Kidney (tissue), 14 donors: ENCODE results near the gene UNCX. TPM values are rescaled to one million over a fixed set of nuclear protein-coding genes. Genes with fewer than 3 reads are reported as not detected.

Source experiments
- DNase-seq, 5 donors: peaks; one replicate each; pipeline ENCODE4 v3.0.0-alpha.2; 2013 to 2020
- FAIRE-seq: peaks from 2 replicates; lab custom pipeline; 2012; peaks lifted over from hg19 to GRCh38; lab: Jason Lieb, UNC
- H3K27ac ChIP-seq, 2 donors: one replicate each; pipeline ENCODE4 v1.7.0; 2013; ENCODE audit warnings: low read depth in 2 of 2, low read length in 2 of 2, inconsistent platforms in 1 of 2
- H3K27me3 ChIP-seq: one replicate; pipeline ENCODE4 v1.7.1; 2013; ENCODE audit warnings: low read length, inconsistent platforms; ENCODE audit not compliant: control insufficient read depth, insufficient read depth
- H3K36me3 ChIP-seq, 3 donors: one replicate each; pipeline versions ENCODE4 v1.7.0 to v1.7.1; 2013; ENCODE audit warnings: low read length in 3 of 3, control low read depth in 1 of 3, inconsistent platforms in 1 of 3; ENCODE audit not compliant: insufficient read depth in 3 of 3, control insufficient read depth in 2 of 3
- H3K4me1 ChIP-seq, 3 donors: one replicate each; pipeline versions ENCODE4 v1.7.0 to v1.7.1; 2013; ENCODE audit warnings: low read length in 3 of 3, inconsistent platforms in 1 of 3, low read depth in 1 of 3; ENCODE audit not compliant: control insufficient read depth in 2 of 3, insufficient read depth in 2 of 3
- H3K4me3 ChIP-seq, 3 donors: one replicate each; pipeline versions ENCODE4 v1.7.0 to v1.8.1; 2013; ENCODE audit warnings: low read length in 3 of 3, control low read depth in 1 of 3, inconsistent platforms in 1 of 3
- H3K9ac ChIP-seq, 3 donors: one replicate each; pipeline versions ENCODE4 v1.7.0 to v1.7.1; 2013; ENCODE audit warnings: low read length in 3 of 3, control low read depth in 1 of 3, inconsistent platforms in 1 of 3
- H3K9me3 ChIP-seq, 3 donors: one replicate each; pipeline versions ENCODE4 v1.7.0 to v1.7.1; 2013; ENCODE audit warnings: low read length in 3 of 3, control low read depth in 1 of 3, inconsistent platforms in 1 of 3; ENCODE audit not compliant: control insufficient read depth in 2 of 3, insufficient read depth in 1 of 3
- intact Hi-C: fragments of 100-400 bp; cut with DNase I; formaldehyde crosslinking; loops from one replicate; pipeline ENCODE4 v1.11.1; 2022
- polyA plus RNA-seq: library from polyadenylated mRNA; stranded (reverse); fragments of 350-450 nt; fragmentation: Illumina TruSeq; extraction: RNeasy Lipid Tissue Mini Kit (QIAGEN cat#74804); gene quantifications from one replicate; pipeline ENCODE4 v1.2.3, GENCODE V29; 2014; ENCODE audit warnings: low read depth, low replicate concordance; ENCODE audit not compliant: insufficient read depth
- total RNA-seq: library from RNA; stranded (reverse); fragmentation: NEBNext Ultra II Directional; extraction: Animal tissue kit (Norgen Biotek cat#: 25700); gene quantifications from one replicate; pipeline ENCODE4 v1.2.1, GENCODE V29; 2021
- TF ChIP-seq, protein P1 (sequence below): IDR thresholded peaks from 3 replicates; pipeline ENCODE4 v1.5.1; 2012; ENCODE audit warnings: mild to moderate bottlenecking, moderate library complexity, borderline replicate concordance; ENCODE audit not compliant: insufficient read depth; ENCODE audit errors: extremely low read depth
- donor health status: control.
- donor health status: control.
- donor health status: control.
- donor health status: control.
- donor health status: control.
- donor health status: DM: yes; HTN: yes; CAD: no.
- donor health status: Normal renal cell carcinoma (clear cell type).

UNCX gene
- total and polyA plus RNA-seq, 2 donors from 2014 or later = 1.4 to 2.0 TPM

DNA sequence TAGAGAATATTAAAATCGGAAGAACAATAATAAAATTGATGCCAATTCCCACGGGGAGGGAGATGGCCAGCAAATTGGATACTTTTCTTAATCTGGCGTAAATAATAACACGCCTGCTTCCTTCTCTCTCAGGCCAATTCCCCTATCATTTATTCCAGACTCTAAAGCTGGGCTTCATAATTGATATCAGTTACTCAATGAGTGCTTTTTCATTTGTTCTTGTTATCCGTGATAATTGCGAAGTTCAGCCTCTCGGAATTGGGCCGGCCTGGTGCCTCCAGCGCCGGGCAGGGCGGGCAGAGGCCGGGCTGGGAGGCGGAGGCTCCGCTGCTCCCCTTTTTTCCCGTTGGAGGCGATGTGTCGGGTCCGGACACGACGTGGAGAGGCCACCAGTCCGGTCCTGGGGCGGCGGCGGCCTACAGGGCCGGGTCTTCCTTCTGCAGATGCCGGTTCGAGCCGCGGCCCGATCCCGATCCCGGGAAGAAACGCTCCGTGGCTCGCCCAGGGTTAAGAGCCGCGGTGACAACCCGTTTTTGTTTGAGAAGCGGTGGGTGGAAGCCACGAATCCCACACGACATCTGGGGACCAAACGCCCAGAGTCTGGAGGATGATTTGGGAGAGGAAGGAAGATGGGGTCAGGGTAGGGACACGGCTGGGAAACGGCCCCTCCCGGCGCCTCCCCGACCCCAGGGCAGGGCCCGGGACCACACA is 13.6 kb downstream of the UNCX start:
- H3K4me1 ChIP-seq = no peaks in the 10 kb centered on the region
- DNase-seq (peak in 3 of 5 donors; percentile 23 to 67 (median 36)), FAIRE-seq (no peak)
- intact Hi-C loops = no loop called here
- no peaks in the 10 kb centered on the region for H3K9me3 ChIP-seq
- peaks cover 28% of the 10 kb centered on the region for H3K27me3 ChIP-seq
- no peak overlapping the region for H3K27ac ChIP-seq
- no peak overlapping the region for H3K4me3 ChIP-seq
- TF ChIP-seq, protein P1, sequence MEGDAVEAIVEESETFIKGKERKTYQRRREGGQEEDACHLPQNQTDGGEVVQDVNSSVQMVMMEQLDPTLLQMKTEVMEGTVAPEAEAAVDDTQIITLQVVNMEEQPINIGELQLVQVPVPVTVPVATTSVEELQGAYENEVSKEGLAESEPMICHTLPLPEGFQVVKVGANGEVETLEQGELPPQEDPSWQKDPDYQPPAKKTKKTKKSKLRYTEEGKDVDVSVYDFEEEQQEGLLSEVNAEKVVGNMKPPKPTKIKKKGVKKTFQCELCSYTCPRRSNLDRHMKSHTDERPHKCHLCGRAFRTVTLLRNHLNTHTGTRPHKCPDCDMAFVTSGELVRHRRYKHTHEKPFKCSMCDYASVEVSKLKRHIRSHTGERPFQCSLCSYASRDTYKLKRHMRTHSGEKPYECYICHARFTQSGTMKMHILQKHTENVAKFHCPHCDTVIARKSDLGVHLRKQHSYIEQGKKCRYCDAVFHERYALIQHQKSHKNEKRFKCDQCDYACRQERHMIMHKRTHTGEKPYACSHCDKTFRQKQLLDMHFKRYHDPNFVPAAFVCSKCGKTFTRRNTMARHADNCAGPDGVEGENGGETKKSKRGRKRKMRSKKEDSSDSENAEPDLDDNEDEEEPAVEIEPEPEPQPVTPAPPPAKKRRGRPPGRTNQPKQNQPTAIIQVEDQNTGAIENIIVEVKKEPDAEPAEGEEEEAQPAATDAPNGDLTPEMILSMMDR = no peak
- no peaks in the 10 kb centered on the region for H3K36me3 ChIP-seq
- H3K9ac ChIP-seq = no peak overlapping the region

DNA sequence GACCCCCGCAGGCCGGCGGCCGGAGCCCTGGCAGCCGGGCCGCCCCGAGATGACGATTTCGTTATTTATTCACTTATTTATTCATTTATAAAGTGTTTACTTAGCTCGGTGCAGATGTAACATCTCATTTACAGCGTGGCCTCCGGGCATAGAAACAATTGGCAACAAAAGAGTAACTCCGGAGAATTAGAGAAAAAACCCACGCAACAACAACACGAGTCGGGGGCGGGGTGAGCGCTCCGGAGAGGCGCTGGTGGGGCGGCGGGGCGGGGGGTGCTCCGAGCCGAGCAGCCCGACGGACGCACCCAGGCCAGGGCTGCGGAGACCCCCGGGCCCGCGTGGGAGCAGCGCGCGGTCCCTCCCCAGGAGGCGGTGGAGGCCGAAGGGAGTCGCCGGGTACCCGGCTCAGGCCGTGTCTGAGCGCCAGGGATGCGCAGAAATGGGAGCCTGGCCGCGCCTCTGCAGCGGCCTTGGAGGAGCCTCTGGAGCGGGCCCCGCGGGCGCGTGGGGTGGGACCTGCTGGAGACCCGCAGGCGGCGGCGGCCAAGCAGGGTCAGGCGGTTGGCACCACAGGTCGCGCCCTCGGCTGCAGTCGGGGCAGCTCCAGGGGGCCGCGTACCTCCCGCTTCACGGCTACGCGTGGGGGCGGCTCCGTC is 14.3 kb downstream of the UNCX start:
- FAIRE-seq (no peak), DNase-seq (peak; percentile 37 to 72 (median 49))
- no peaks in the 10 kb centered on the region for H3K36me3 ChIP-seq
- no peak overlapping the region for H3K4me3 ChIP-seq
- no peak overlapping the region for H3K27ac ChIP-seq
- H3K27me3 ChIP-seq = peaks cover 28% of the 10 kb centered on the region
- no peak overlapping the region for H3K9ac ChIP-seq
- intact Hi-C loops = no loop called here
- TF ChIP-seq, protein P1 = no peak
- H3K4me1 ChIP-seq = no peaks in the 10 kb centered on the region
- H3K9me3 ChIP-seq = no peaks in the 10 kb centered on the region

DNA sequence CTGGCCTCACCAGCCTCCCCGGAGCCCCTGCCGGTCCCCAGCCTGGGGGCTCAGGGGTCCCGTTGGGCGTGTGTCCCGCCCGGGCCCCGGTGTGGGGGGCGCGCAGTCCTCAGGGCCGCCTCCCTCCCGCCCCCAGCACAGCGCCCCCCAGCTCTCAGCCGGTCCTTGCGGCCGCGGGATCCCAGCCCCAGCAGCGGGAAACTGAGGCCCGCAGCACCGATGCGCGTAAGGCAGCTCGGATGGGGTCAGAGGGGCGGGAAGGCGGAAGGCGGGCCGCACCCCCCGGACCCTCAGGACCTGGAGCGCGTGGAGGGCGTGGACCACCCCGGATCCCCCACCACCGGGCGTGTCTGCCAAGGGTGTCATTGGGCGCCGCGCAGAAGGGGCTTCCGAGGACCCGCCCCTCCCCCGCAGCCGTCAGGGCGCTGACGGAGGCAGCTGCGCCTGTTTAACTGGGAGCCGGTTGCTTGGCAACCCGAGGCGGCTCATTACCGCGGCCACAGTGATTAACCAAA is 14.9 kb downstream of the UNCX start:
- DNase-seq = peak; percentile 76 to 91 (median 86)
- Histone ChIP-seq H3K27me3 (peaks cover 28% of the 10 kb centered on the region), H3K27ac (no peak overlapping the region), H3K4me1 (no peaks in the 10 kb centered on the region), H3K4me3 (no peak overlapping the region), H3K9me3 (no peaks in the 10 kb centered on the region), H3K9ac (no peak overlapping the region), H3K36me3 (no peaks in the 10 kb centered on the region)
- no peak for FAIRE-seq
- TF ChIP-seq, protein P1 = no peak
- intact Hi-C loops = no loop called here
